ENCODE measurements around the gene STK35.

Gene STK35

DNA sequence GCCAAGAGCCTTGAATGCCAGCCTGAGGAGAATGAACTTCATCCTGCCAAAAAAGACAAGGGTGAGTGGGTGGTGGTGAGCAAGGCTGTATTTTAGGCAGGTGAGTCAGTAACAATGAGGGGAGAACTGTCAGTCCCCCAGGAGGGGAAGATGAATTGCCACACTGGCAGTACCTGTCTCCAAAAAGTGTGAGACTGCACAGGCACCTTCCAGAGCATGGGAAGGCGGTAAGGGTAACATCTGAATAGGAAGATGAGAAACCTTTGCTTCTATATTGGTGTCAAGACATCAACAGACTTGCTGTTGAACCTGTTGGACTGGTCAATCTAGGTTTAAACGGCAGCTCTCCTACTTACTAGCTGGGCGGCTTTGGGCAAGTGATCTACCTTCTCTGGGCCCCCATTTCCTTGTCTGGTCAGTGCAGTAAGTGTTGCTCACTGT lies 30.9 kb downstream of the STK35 start:
- no peak for DNase-seq
- in situ Hi-C loops (cut with HindIII; ENCODE audit: low pct_ligation_motif_present, low sequenced_read_pairs), result no loop called here

DNA sequence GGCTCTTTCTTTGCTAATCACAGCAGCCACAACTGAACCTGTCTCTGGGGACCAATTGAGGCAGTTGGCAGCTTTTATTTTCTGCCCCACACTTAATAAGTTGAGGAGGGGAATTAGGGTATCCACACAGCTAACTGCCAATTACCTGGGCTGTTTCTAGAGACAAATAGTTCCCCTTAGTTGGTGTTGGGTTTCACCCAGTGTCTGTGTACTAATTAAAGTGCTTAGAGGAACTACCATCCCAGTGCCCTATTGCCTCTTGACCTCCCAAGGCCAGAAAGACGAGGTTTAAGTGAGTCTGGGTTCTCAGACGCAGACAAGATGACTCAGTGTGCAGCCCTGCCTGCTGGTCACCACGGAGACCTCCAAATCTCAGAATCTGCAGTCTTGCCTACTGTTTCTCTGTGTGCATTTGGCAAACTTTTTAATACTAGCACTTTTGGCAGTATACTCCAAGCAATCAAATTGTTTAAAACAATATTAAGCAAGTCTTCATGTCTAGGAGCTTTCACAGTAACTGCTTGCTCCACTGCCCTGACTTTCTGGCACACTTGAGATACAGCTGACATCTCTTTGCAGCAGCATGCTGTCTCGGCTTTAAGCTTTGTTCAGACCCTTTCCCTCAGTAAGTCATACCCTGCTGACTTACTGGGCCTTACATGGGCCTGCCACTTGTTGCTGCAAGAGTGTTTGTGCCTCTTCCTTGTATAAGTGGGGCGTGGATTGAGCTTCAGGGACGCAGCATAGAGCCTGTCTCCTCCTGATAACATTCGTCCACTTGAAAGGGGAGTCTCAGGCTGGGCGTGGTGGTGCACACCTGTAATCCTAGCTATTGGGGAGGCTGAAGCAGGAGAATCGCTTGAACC lies 31.9 kb downstream of the STK35 start:
- peak; percentile 46 for DNase-seq
- in situ Hi-C loops (cut with HindIII; ENCODE audit: low pct_ligation_motif_present, low sequenced_read_pairs), result no loop called here
- no peak overlapping the region for H3K27ac ChIP-seq
- no peaks in the 10 kb centered on the region for H3K36me3 ChIP-seq (replicated peaks)
- H3K4me3 ChIP-seq (ENCODE audit: low read depth, low read length), result no peak overlapping the region
- TF ChIP-seq, protein P1, sequence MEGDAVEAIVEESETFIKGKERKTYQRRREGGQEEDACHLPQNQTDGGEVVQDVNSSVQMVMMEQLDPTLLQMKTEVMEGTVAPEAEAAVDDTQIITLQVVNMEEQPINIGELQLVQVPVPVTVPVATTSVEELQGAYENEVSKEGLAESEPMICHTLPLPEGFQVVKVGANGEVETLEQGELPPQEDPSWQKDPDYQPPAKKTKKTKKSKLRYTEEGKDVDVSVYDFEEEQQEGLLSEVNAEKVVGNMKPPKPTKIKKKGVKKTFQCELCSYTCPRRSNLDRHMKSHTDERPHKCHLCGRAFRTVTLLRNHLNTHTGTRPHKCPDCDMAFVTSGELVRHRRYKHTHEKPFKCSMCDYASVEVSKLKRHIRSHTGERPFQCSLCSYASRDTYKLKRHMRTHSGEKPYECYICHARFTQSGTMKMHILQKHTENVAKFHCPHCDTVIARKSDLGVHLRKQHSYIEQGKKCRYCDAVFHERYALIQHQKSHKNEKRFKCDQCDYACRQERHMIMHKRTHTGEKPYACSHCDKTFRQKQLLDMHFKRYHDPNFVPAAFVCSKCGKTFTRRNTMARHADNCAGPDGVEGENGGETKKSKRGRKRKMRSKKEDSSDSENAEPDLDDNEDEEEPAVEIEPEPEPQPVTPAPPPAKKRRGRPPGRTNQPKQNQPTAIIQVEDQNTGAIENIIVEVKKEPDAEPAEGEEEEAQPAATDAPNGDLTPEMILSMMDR (IDR thresholded peaks at IDR 0.05; ENCODE audit: low read depth, low read length, missing control alignments), result no peak
- H3K27me3 ChIP-seq (replicated peaks), result no peaks in the 10 kb centered on the region

More for the DNA sequence above, 30.9 kb downstream of the STK35 start:
- Histone ChIP-seq H3K27ac (no peak overlapping the region), H3K4me3 (ENCODE audit: low read depth, low read length) (no peak overlapping the region), H3K36me3 (replicated peaks) (no peaks in the 10 kb centered on the region), H3K27me3 (replicated peaks) (no peaks in the 10 kb centered on the region)
- TF ChIP-seq, protein P1 (IDR thresholded peaks at IDR 0.05; ENCODE audit: low read depth, low read length, missing control alignments), result no peak

DNA sequence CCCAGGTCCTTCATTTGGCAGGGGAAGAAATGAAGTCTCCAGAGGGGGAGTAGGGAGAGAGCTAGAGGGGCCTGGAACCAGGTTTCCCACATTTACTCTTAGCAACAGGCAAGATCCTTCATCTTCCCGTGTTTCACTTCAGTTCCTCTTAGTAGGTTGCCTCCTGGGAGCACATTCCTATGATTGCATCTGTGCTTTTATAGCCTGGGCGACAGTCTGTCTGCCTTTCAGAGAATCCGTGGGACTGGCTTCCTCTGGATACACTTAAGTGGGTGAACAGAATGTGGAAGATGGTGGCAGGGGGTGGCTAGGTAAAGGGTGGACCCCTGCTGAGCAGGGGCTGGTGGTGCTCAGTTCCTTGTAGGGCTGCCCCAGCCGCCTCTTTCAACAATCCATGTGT lies 33.4 kb downstream of the STK35 start:
- no peaks in the 10 kb centered on the region for H3K27me3 ChIP-seq (replicated peaks)
- H3K27ac ChIP-seq, result no peak overlapping the region
- no peaks in the 10 kb centered on the region for H3K36me3 ChIP-seq (replicated peaks)
- in situ Hi-C loops (cut with HindIII; ENCODE audit: low pct_ligation_motif_present, low sequenced_read_pairs), result no loop called here
- DNase-seq, result no peak
- TF ChIP-seq, protein P1 (IDR thresholded peaks at IDR 0.05; ENCODE audit: low read depth, low read length, missing control alignments), result no peak
- no peak overlapping the region for H3K4me3 ChIP-seq (ENCODE audit: low read depth, low read length)

DNA sequence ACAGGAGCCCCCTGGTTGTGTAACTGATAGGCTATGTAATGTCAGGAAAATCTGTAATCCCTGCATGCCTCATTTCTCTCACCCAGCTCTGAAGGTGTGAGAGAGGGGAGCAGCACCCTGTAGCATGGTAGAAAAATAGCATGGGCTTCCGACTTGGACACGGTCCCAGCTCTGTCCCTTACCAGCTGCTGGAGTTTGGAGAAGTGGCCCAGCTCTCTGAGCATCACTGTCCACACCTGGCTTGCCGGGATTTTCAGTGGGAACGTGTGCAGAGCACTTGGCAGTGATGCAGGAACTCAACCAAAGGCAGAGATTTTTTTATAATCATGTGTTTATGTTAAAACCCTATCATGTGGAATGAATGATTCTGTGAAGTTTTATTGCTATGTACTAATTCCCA lies 34.6 kb downstream of the STK35 start:
- Histone ChIP-seq H3K27me3 (replicated peaks) (no peaks in the 10 kb centered on the region), H3K27ac (no peak overlapping the region), H3K4me3 (ENCODE audit: low read depth, low read length) (no peak overlapping the region), H3K36me3 (replicated peaks) (no peaks in the 10 kb centered on the region)
- no peak for DNase-seq
- in situ Hi-C loops (cut with HindIII; ENCODE audit: low pct_ligation_motif_present, low sequenced_read_pairs), result no loop called here
- TF ChIP-seq, protein P1 (IDR thresholded peaks at IDR 0.05; ENCODE audit: low read depth, low read length, missing control alignments), result no peak

DNA sequence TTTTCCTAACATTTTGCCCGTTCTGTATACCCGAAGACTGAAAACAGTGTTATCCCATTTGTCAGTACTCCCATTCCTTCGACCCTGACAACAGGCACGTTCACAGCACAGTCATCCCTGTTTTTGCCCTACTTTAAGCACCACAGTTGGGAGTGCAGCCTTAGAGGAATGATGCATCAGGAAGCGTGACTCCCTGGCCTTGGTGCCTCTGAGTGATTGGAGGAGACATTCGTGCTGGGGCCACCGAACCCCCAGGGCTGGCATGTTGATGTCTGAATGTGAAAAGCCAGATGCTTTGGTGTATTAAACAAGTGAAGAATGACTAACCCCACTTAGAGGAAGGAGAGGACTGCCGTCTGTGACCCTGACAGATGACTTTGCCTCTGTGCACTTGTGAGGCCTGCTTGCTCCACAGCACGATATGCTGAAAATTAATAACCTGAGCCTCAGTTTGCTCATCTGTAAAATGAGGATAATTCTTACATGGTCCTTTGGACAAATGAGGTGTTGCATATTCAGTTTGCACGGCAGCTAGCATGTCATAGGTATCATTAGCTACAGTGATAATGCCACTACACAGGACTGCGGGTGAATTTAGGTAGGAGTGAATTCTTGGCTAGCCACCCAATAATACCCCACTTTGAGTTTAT lies 36.0 kb downstream of the STK35 start:
- in situ Hi-C loops (cut with HindIII; ENCODE audit: low pct_ligation_motif_present, low sequenced_read_pairs), result no loop called here
- Histone ChIP-seq H3K36me3 (replicated peaks) (no peaks in the 10 kb centered on the region), H3K4me3 (ENCODE audit: low read depth, low read length) (no peak overlapping the region), H3K27me3 (replicated peaks) (no peaks in the 10 kb centered on the region), H3K27ac (no peak overlapping the region)
- peak; percentile 41 for DNase-seq
- TF ChIP-seq, protein P1 (IDR thresholded peaks at IDR 0.05; ENCODE audit: low read depth, low read length, missing control alignments), result no peak

Measured in brain microvascular endothelial cell (primary cell).